Hematopoietic multipotent progenitor cell treated with erythropoietin and hydrocortisone succinate and interleukin-3 and kit ligand, for 8 days (in vitro differentiated cells): ENCODE data around the gene CAMK2A.
A peak's percentile ranks its signal among the peaks of the same experiment; 100 is the strongest.

ENCODE experiments used
- DNase-seq: peaks from one replicate; pipeline ENCODE4 v3.0.0-alpha.2; 2015

Gene CAMK2A

GRCh38 chr5:150206098-150206778 is 83.3 kb downstream of the CAMK2A start:
- DNase-seq = no peak

DNA sequence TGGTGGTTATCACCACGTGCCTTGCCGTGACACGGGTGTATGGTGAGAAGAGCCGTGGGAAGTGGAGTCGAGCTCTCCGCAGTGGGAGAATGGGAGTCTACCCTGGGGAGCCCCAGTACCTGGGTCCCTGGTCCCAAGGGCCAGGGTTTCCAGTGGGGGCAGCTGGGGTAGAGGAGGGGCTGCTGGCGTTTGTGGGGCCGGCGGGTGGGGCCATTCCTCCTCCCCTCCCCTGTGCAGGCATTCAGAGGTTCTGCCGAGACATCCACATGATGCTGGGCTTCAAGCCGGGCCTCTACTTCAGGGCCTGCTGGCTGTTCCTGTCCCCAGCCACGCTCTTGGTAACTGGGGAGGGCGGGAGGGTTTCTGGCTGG is 85.0 kb downstream of the CAMK2A start:
- DNase-seq = no peak

DNA sequence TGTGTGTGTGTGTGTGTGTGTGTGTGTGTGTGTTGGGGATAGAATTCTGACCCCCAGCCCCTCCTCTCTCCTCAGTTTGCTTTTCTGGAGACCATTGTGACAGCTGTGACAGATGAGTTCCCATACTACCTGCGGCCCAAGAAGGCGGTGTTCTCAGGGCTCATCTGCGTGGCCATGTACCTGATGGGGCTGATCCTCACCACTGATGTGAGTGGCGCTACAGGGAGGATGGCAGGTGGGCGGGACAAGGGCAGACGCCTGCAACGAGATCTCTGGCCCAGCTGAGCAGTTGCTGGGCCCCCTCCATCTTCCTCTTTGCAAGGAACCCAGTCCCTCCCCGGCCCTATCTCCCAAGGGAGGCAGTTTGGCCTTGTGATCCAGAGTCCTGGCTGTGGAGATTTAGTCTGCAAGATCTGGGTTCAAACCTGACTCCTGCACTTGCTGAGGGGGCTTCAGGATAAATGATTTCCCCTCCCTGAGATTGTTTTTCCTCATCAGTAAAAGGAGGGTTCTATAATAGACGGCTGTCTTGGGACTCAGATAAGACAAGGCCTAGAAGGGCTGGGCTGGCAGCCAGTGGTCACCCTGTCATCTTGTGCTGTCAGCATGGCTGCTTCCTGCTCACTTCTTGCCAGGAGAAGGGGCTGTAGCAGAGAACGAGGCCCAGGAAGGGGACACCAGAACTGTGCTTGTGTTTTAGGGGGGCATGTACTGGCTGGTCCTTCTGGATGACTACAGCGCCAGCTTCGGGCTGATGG is 85.6 kb downstream of the CAMK2A start:
- DNase-seq = peak; percentile 11

- DNase-seq = no peak
Measured at GRCh38 chr5:150202501-150202900, 87.1 kb downstream of the CAMK2A start.

- no peak for DNase-seq
Measured at GRCh38 chr5:150197476-150197875, 92.1 kb downstream of the CAMK2A start.

GRCh38 chr5:150196986-150197385 is 92.6 kb downstream of the CAMK2A start:
- no peak for DNase-seq

- DNase-seq = no peak
Measured at GRCh38 chr5:150196514-150196913, 93.1 kb downstream of the CAMK2A start.

DNA sequence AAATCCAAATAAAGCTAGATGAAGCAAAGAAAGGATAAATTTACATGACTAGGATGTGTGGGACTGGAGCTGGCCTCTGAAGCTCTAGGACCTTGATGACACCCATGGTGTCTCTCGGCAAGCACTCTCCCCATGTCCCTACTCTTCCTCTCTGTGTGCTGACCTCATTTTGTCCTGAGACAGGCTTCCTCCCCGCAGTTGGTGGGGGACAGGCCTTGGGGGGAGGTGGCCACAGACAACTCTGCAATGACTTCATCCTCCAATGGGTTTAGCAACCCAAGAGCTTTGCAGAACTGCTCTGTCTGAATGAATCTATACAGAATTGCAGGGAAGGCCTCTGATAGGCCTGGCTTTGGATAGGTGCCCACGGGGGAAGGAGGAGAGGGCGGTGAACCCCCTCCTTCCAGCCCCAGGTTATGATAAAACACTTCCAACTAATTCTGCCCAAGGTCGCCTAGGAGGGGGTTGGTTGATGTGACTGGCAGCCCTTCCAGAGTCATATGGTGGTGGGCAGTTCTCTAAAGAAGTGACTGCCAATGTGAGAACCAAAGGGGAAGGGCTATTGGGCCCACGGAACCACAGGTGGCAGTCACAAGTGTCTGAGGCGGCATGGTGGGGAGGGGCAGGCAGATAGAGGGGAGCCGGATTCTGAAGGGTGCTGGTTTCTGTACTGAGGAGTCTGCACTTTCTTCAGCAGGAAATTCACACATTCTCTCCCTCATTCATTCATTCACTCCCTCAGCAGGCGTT is 93.7 kb downstream of the CAMK2A start:
- DNase-seq = no peak

DNA sequence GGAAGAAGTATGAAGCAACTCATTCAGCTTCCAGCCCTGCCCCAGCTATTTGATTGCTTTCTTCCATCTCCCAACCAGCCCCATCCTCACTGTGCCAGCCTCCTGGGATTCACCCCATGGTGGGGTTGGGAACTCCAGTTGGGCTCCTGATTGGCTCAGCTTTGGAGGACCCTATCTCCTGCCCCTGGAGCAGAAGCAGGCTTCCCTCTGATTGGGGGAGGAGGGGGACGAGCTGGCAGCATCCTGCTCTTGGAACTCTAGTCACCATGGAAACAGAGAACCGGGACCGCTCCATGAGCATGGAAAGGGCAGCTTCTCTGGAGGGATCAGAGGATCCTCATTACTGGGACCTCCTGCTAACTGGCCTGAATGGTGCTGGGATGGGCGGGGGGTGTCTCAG is 97.1 kb downstream of the CAMK2A start:
- DNase-seq = no peak

DNA sequence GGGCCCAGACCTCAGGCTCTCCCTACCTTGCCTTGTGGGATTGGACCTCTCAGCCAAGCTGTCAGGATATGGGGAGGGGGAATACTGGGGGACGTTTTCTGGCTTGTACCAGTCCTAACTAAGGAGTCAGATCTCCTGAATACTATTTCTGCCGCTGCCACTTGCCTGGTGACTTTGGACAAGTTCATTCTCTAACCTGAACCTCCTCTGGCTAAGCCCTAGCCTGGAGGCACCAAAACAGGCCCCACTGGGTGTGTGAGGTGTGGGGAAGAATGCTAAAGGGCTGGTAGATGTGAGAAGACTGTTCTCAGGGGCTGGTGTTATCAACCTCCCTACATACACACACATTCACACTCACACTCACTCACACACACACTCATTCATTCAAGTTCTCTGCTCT is 98.6 kb downstream of the CAMK2A start:
- no peak for DNase-seq

DNA sequence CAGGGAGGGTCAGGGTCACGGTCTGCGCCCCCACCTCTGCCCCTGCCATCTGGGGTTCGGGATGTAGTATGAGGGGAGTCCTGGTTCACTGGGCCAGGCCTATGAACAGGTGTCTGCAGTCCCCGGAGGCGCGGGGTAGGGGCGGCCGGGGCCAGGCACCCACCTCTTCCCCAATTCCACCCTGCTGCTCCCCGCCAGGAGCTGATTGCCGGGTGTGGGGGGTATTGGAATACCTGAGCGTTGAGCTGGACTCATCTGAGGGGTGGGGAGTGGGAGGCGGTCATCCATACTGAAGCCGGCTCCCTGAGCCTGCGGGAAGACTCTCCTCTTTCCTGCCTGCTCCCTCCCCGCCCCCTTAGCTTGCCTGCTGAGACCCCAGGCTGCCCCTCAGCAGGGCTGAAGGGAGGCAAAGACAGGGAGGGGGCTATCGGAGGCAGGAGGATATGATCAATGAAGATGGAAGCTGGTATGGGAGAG is 99.0 kb downstream of the CAMK2A start:
- no peak for DNase-seq

- no peak for DNase-seq
Measured at GRCh38 chr5:150189728-150190502, 99.7 kb downstream of the CAMK2A start, which contains the start of gene SLC6A7. SLC6A7 (plus strand) TSS chr5:150190062; CDS start chr5:150190328, 266 bp downstream.

- no peak for DNase-seq
Measured at GRCh38 chr5:150189326-150189725, 100.2 kb downstream of the CAMK2A start.

DNA sequence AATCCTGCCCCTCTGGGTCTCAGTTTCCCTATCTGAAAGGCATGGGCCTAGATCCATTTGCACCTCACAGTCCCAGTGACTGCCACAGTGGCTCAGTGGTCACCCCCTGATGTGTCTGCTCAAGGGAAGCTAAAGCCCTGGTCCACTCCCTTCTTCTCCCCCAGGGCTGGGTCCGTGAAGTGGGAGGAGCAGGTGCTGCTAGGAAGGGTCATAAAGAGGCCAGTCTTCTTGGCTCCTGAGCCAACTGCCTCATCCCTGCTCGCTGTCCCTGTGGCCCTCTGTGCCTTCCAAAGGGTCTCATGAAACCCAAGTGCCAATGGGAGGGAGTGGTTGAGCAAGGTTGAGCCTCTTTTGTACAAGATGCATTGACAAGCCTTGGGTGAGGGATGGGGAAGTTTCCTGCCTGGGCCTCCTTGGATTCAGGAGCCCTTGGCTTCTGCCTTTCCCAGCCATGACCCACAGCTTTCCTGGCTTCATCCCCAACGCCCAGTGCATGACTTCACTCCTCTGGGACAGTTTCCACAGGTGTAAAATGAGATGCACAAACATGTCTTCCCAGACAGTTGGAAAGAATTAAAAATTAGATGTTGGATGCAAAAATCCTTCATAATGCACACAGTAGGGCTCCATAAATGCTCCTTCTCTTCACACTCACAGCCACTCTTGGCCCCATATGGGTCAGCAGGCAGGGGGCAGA is 101.3 kb downstream of the CAMK2A start:
- no peak for DNase-seq

GRCh38 chr5:150186897-150187296 is 102.7 kb downstream of the CAMK2A start:
- no peak for DNase-seq

DNA sequence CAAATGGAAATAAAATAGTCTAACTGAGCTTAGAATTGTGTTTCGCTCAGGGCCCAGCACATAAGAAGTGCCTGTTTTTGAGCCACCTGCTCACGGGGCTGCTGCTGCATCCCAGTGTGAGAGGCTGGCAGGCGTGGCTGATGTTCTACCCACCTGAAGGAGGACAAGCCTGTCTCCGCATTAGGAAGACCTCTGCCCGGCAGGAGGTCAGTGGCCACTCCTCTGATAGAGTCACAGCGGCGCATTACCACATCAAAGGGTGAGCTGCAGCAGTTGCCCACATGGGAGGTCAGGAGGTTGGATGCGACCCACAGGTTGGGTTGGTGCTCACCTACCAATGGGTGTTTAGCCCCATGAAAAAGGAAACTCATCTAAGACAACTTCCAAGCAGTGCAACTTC is 103.4 kb downstream of the CAMK2A start:
- no peak for DNase-seq

- no peak for DNase-seq
Measured at GRCh38 chr5:150184990-150185912, 104.3 kb downstream of the CAMK2A start.

GRCh38 chr5:150184006-150184405 is 105.6 kb downstream of the CAMK2A start:
- DNase-seq = no peak

DNA sequence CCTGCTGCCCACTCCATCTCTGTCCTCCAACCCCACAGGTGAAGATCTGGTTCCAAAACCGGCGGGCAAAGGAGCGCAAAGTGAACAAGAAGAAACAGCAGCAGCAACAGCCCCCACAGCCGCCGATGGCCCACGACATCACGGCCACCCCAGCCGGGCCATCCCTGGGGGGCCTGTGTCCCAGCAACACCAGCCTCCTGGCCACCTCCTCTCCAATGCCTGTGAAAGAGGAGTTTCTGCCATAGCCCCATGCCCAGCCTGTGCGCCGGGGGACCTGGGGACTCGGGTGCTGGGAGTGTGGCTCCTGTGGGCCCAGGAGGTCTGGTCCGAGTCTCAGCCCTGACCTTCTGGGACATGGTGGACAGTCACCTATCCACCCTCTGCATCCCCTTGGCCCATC is 106.1 kb downstream of the CAMK2A start:
- DNase-seq = no peak

GRCh38 chr5:150182774-150183173 is 106.8 kb downstream of the CAMK2A start:
- no peak for DNase-seq
